Measurements from ENCODE around the gene HCK.

HCK gene

GRCh38 chr20:32063695-32064094 is 11.7 kb downstream of the HCK start:
- no peak for FAIRE-seq

- FAIRE-seq = no peak
Observed at GRCh38 chr20:32064667-32065066, 12.6 kb downstream of the HCK start.

GRCh38 chr20:32067234-32067821 is 15.3 kb downstream of the HCK start:
- no peak for FAIRE-seq

GRCh38 chr20:32068174-32068573 is 16.1 kb downstream of the HCK start:
- FAIRE-seq = no peak

GRCh38 chr20:32069711-32070110 is 17.7 kb downstream of the HCK start:
- no peak for FAIRE-seq

- FAIRE-seq = no peak
Observed at GRCh38 chr20:32070282-32070681, 18.2 kb downstream of the HCK start.

- FAIRE-seq = no peak
Observed at GRCh38 chr20:32070690-32071213, 18.7 kb downstream of the HCK start.

- no peak for FAIRE-seq
Observed at GRCh38 chr20:32071395-32072167, 19.5 kb downstream of the HCK start.

- FAIRE-seq = no peak
Observed at GRCh38 chr20:32072168-32072750, 20.2 kb downstream of the HCK start.

GRCh38 chr20:32075534-32075933 is 23.5 kb downstream of the HCK start:
- no peak for FAIRE-seq

GRCh38 chr20:32077190-32077589 is 25.1 kb downstream of the HCK start:
- no peak for FAIRE-seq

GRCh38 chr20:32078322-32078721 is 26.3 kb downstream of the HCK start:
- no peak for FAIRE-seq

GRCh38 chr20:32078791-32079190 is 26.7 kb downstream of the HCK start:
- FAIRE-seq = no peak

GRCh38 chr20:32079655-32080109 is 27.6 kb downstream of the HCK start:
- FAIRE-seq = no peak

GRCh38 chr20:32080783-32081182 is 28.7 kb downstream of the HCK start:
- no peak for FAIRE-seq

GRCh38 chr20:32083469-32083868 is 31.4 kb downstream of the HCK start:
- no peak for FAIRE-seq

GRCh38 chr20:32087070-32087469 is 35.0 kb downstream of the HCK start:
- FAIRE-seq = no peak

GRCh38 chr20:32088759-32089158 is 36.7 kb downstream of the HCK start:
- FAIRE-seq = no peak

GRCh38 chr20:32089637-32090362 is 37.8 kb downstream of the HCK start:
- no peak for FAIRE-seq

GRCh38 chr20:32091888-32092346 is 39.9 kb downstream of the HCK start:
- FAIRE-seq = no peak

- FAIRE-seq = no peak
Observed at GRCh38 chr20:32098786-32099185, 46.7 kb downstream of the HCK start.

GRCh38 chr20:32108814-32109391 is 56.9 kb downstream of the HCK start:
- FAIRE-seq = no peak

Measured in colon (tissue), 2 donors.